NCI-H1105 (cell line): ENCODE measurements around the gene DPH3.

Experiments used
- DNase-seq: peaks from one replicate; lab custom pipeline; 2025; lab: John Stamatoyannopoulos, UW

Gene DPH3

GRCh38 chr3:16290827-16291196 lies 26.1 kb upstream of the DPH3 start:
- DNase-seq = no peak

GRCh38 chr3:16290007-16290826 lies 25.5 kb upstream of the DPH3 start:
- DNase-seq = no peak

DNA sequence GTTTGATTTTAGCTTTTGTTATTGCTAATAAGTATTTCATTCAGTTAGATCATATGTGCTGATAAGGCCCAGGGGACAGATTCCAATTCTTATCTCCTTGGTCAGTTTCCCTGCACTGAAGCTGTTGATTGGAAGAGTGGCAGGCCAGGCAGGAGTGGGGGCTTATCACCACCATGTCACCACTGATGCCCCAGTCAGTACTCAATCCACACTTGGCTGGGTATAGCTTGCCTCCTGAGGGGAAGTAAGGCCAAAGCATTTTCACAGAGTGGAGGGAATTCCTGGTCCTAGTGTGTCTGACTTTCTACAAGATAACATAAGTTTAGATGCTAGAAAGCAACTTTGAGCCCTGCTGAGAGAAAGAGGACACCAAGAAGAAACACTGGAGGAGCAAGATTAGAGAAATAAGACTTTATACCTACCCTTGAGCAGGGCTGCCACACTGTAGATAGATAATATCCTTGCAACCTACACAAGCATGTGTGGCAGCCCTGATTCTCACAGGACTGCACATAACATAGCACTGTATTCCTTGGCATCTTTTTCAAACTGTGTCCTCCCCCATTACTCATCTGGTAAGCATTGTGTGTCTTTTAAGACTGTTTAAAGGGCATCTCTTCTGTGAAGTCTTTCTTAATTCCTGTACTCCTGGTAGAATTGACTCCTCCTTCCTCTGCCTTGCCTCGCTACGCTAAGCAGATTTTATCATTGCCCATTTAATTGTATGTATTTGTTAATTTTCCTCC lies 24.6 kb upstream of the DPH3 start:
- DNase-seq = no peak

DNA sequence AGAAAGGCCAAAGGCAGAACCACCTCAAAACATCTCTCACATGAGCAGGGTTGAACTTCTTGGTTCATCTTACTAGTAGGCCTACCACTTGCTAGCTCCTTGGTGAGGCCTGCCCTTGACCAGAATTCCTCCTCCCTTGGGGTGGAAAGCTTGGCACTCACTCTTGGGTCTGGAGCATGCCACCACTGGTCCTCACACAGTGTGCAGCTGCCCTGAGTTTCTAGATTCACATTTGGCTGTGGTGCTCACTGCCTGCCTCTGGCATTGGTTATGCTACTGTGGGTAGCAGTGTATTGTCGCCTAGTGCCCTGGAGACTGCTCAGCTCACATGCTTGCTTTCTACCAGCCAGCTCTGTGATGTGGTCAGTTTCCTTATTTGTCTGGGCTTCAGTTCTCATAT lies 23.9 kb upstream of the DPH3 start:
- DNase-seq = no peak

DNA sequence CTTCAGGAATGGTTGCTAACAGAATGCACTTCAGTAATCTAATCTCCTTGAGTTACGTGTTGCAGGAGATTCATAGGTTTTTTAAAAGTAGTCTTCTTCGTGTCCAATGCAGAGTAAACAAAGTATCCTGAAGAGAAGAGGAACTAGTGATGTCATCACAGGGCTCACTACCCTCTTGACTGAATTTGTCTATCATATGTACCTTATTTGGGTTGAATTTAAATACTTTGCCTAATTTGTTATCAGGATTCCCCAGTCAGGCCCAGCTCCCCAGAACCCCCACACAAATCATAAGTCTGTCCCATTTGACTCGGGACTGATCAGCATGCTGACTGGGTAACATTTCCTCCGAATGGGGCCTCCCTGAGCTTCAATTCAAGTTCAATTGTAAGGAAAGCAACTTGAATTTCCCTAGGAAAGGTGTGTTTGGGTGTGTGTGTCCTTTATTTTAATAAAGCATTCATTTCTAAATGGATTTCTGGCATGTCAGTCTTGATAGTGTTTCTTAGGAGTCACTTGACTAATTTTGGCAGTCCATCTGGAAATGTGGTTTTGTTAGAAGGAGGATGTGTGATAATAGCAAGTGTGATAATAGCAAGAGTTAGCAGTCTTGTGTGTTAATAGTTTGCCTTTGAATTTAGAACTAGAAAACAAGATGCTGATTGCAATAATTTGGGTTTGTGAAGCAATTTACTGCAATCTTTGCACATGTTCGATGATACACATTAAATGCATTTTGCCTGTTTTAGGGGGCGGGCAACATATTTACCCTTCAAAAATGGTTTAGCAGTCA lies 22.2 kb upstream of the DPH3 start:
- DNase-seq = no peak

GRCh38 chr3:16286161-16286560 lies 21.4 kb upstream of the DPH3 start:
- no peak for DNase-seq

DNA sequence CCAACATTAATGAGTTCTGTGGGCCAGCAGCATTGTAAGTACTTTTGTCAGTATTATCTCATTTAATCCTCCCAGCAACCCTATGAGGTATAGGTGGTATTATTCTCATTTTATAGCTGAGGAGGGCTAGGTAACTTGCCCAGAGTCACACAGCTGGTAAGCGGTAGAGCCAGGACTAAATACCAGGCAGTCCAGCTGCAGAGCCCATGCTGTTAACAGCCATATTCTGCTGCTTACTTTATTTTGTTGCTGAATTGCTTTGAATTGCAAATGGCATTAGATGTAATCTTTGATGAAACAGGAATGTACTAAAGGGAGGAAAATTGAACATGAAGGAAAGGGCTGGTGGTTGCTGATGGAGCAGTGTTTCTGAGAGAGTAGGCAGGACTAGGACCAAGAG lies 19.9 kb upstream of the DPH3 start:
- no peak for DNase-seq

DNA sequence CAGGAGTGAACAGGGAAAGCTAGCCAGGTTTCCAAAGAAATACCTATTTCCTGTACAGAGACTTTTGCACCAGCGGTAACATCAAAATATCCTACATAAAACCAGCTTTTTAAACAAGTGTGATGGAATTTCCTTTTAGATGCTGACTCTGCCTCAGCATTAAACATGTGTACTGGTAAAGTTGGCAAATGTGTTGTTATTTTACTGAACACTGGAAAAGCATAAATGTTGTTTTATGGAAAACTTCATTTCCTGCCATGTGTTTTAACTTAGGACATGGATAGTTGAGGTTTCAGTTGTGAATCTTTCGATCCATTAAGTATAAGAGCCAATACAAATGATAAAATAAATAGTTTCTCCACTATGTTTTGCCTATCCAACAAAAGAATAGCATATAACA lies 15.9 kb upstream of the DPH3 start:
- DNase-seq = no peak

DNA sequence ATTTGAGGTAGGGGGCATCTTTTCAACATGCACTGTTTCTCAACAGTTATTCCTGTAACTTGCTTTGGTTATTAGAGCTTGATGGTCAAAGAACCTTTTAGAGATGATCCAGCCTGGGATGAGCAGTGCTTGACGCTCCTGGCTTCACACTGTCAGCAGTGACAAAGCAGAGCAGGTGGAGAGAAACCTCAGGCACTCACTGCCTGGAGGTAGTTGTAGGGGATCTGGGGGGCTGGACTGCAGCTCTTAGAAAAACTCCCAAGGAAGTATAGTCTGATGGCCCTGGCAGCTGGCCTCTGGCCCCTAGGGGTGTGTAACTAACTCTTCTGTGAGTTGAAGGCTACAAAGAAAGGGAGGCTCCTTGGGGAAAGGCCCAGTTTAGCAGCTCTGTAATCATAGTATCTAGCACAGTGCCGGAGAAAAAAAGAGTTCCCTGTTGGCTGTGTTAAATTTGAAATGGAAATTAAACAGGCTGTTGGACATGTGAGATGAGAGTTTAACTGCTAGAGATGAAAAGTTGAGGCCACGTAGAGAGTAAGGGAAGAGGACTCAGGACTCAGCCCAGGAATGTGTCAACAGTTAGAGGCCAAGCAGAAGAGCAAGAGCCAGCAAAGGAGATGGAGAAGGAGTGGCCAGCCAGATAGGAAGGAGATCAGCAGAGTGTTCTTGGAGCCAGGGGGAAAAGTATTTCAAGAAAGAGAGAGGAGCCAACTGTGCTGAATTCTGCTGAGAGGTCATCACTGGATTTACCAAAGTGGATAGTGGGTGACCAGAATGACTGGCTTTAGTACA lies 14.5 kb upstream of the DPH3 start:
- no peak for DNase-seq

GRCh38 chr3:16277471-16277870 lies 12.7 kb upstream of the DPH3 start:
- no peak for DNase-seq

DNA sequence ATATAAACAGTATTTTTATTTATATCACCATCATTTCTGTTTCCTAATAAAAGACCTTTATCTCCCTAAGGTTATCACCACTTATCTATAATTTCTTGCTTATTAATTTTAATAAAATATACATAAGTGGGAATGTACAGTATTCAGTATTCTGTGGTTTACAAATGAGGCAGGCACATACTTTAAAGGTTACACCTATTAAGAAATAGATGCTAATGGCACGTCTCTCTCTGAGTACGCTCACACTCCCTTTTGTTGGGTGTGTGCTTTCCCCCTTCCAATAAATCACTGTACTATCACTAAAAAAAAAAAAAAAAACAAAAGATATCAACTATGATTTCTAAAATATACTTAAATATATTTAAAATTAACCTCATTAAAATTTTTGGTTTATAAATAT lies 9.1 kb upstream of the DPH3 start:
- no peak for DNase-seq

DNA sequence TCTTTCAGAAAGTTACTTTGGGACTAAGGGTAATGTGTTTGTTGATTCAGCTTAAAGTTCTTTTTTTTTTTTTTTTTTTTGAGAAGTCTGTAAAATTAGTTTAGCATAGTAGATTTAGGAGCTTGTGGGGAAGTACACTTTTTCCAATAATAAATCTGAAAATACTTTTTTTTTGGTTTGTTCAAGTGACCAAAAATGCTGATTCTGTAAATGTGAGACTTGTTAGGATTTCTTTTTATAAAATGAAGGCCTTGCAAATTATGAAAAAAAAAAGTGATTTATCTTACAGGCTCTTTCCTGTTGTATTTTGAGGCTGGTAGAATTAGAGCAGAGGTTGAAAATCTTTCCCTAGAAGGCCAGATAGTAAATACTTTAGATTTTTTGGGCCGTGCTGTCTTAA lies 7.8 kb upstream of the DPH3 start:
- no peak for DNase-seq

DNA sequence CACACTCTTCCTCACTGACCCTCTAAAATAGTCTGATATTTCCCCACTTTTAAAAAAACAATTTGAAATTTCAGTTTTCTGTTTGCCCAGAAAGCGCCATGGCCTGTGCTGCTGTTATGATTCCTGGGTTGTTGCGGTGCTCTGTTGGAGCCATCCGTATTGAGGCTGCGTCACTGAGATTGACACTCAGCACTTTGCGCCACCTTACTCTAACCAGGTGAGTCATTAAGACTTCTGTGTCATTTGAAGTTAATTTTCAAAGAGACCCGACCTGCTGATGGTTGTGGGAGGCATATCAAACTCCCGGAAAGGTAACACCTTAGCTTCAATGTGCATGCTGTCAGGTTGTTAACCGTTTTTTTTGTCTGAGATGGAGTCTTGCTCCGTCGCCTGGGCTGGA lies 6.1 kb upstream of the DPH3 start:
- DNase-seq = no peak

DNA sequence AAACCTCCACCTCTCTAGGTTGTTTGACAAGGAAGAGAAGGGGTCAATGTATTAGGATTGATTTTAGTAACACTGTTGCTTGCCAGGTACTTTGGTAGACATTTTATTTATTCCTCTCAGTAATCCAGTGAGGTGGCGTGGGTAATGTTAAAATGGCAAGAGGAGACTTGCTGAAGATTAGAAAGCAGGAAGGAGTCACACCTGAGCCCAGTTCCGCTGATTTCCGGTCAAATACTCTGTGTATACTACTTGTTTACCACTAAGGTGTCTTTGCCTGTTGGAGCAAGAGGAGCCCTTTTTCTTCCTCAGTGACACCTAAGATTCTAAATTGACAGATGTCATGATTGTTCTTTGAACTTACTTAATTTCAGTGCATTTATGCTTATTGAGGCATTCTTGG lies 2.0 kb upstream of the DPH3 start:
- no peak for DNase-seq

DNA sequence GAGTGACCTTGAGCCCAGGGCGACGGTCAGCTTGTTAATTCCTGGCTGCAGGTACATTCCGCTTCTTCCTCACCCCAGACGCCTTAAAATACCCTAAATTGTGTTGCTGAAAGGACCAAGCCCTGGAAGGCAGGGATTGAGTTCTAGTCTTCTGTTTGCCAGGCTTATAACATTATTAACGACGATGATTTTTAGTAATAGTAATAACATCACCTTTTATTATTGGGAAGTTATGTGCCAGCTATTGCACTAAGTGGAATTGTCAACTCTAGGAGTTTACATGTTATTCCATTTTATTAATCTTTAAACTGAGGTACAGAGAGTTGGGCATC lies 678 bp upstream of the DPH3 start:
- DNase-seq = no peak

- DNase-seq = no peak
Measured at GRCh38 chr3:16264174-16264707, 502 bp downstream of the DPH3 start.

GRCh38 chr3:16262174-16262573 lies 2.6 kb downstream of the DPH3 start:
- no peak for DNase-seq

DNA sequence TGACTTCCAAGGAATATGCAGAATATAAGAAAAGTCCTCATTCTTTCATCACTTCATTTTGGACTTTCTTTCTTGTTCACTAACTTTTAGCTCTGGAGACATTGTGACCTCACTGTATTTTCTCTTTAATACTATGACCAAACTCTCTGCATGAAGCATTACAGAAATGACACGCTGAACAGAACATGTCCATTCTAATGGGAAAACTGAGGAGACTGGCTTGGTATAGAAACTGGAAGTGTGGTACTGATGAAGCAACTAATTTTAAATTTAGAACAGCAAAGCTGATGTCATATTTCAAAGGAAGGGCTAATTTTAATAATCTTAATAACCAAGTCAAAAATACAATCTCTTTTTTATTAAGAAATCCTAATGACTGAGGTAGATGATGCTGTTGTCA lies 4.7 kb downstream of the DPH3 start:
- no peak for DNase-seq

GRCh38 chr3:16258866-16259265 lies 5.9 kb downstream of the DPH3 start:
- DNase-seq = no peak

DNA sequence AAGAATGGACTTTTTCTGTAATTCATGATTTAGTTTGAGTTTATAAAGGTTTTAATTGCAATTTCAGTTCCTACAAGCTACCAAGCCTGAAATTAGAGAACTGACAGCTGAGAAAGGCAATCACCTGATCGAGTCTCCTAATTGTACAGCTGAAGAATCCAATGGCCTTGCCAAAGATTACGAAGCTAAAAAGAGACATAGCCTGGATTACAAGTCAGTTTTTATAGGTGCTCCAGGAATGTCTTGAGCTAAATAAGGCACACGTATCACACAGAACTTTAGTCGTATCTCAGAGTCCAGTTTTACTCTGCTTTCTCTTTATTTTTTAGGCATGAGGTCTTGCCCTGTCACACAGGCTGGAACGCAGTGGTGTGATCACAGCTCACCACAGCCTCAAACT lies 6.6 kb downstream of the DPH3 start:
- DNase-seq = no peak

GRCh38 chr3:16257309-16257708 lies 7.4 kb downstream of the DPH3 start:
- no peak for DNase-seq

DNA sequence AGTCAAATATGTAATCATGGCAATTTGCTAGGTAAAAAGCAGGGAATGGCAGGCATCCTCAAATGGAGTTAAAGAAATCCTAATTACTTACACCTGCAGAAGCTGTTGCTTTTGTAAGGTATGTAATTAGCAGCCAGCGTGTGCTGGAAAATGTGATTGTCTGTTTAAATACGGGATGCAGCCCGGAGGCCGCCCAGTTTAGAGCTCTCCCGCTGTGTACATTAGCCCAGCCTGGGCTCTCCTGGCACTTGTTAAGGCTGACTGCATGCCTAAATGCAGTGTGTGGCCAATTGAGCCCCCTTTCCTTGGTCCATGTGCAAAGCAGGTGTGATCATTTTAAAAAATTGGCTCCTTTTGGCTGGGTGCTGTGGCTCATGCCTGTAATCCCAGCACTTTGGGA lies 9.0 kb downstream of the DPH3 start:
- DNase-seq = no peak
